Activated naive CD8-positive, alpha-beta T cell (primary cell): ENCODE results near the gene FSIP1.

Source experiments
- H3K27ac Mint-ChIP-seq: one replicate; pipeline ENCODE4 v1.8.0; 2021; ENCODE audit warnings: mixed read lengths
- H3K27me3 Mint-ChIP-seq: one replicate; pipeline ENCODE4 v1.8.0; 2021; ENCODE audit warnings: mixed read lengths
- H3K36me3 Mint-ChIP-seq: one replicate; pipeline ENCODE4 v1.8.0; 2021; ENCODE audit warnings: mixed read lengths
- H3K4me1 Mint-ChIP-seq: one replicate; pipeline ENCODE4 v1.8.0; 2021; ENCODE audit warnings: low read depth, mixed read lengths
- H3K4me3 Mint-ChIP-seq: one replicate; pipeline ENCODE4 v1.8.0; 2021; ENCODE audit warnings: mild to moderate bottlenecking, mixed read lengths
- H3K9me3 Mint-ChIP-seq: one replicate; pipeline ENCODE4 v1.8.0; 2021; ENCODE audit warnings: low read depth, mixed read lengths

Gene FSIP1

GRCh38 chr15:39730552-39730951 is 52.1 kb downstream of the FSIP1 start:
- Mint-ChIP-seq H3K4me3 (no peak overlapping the region), H3K27me3 (peaks cover 3% of the 10 kb centered on the region), H3K9me3 (no peaks in the 10 kb centered on the region), H3K36me3 (no peaks in the 10 kb centered on the region), H3K4me1 (no peaks in the 10 kb centered on the region), H3K27ac (no peak overlapping the region)

GRCh38 chr15:39729500-39729899 is 53.1 kb downstream of the FSIP1 start:
- no peak overlapping the region for H3K4me3 Mint-ChIP-seq
- H3K27ac Mint-ChIP-seq, result no peak overlapping the region
- no peaks in the 10 kb centered on the region for H3K36me3 Mint-ChIP-seq
- H3K27me3 Mint-ChIP-seq, result peaks cover 3% of the 10 kb centered on the region
- no peaks in the 10 kb centered on the region for H3K4me1 Mint-ChIP-seq
- no peaks in the 10 kb centered on the region for H3K9me3 Mint-ChIP-seq

- no peaks in the 10 kb centered on the region for H3K36me3 Mint-ChIP-seq
Observed at GRCh38 chr15:39728845-39729244, 53.8 kb downstream of the FSIP1 start.

GRCh38 chr15:39721893-39722292 is 60.7 kb downstream of the FSIP1 start:
- Mint-ChIP-seq H3K27ac (no peak overlapping the region), H3K4me3 (no peak overlapping the region), H3K36me3 (no peaks in the 10 kb centered on the region), H3K9me3 (no peaks in the 10 kb centered on the region), H3K27me3 (peaks cover 3% of the 10 kb centered on the region), H3K4me1 (no peaks in the 10 kb centered on the region)

More at GRCh38 chr15:39728845-39729244, 53.8 kb downstream of the FSIP1 start:
- peaks cover 3% of the 10 kb centered on the region for H3K27me3 Mint-ChIP-seq
- H3K4me3 Mint-ChIP-seq, result no peak overlapping the region
- no peaks in the 10 kb centered on the region for H3K9me3 Mint-ChIP-seq
- no peaks in the 10 kb centered on the region for H3K4me1 Mint-ChIP-seq
- no peak overlapping the region for H3K27ac Mint-ChIP-seq

GRCh38 chr15:39720621-39721611 is 61.7 kb downstream of the FSIP1 start:
- Mint-ChIP-seq H3K27ac (no peak overlapping the region), H3K36me3 (no peaks in the 10 kb centered on the region), H3K9me3 (no peaks in the 10 kb centered on the region), H3K27me3 (no peaks in the 10 kb centered on the region), H3K4me3 (no peak overlapping the region), H3K4me1 (no peaks in the 10 kb centered on the region)

GRCh38 chr15:39720081-39720480 is 62.6 kb downstream of the FSIP1 start:
- H3K27me3 Mint-ChIP-seq, result no peaks in the 10 kb centered on the region
- H3K4me3 Mint-ChIP-seq, result no peak overlapping the region
- H3K9me3 Mint-ChIP-seq, result no peaks in the 10 kb centered on the region
- H3K36me3 Mint-ChIP-seq, result no peaks in the 10 kb centered on the region
- no peaks in the 10 kb centered on the region for H3K4me1 Mint-ChIP-seq
- no peak overlapping the region for H3K27ac Mint-ChIP-seq

- Mint-ChIP-seq H3K36me3 (no peaks in the 10 kb centered on the region), H3K27me3 (no peaks in the 10 kb centered on the region), H3K27ac (no peak overlapping the region), H3K4me3 (no peak overlapping the region), H3K4me1 (no peaks in the 10 kb centered on the region), H3K9me3 (no peaks in the 10 kb centered on the region)
Observed at GRCh38 chr15:39719109-39719508, 63.5 kb downstream of the FSIP1 start.

GRCh38 chr15:39717134-39717533 is 65.5 kb downstream of the FSIP1 start:
- Mint-ChIP-seq H3K4me3 (no peak overlapping the region), H3K9me3 (no peaks in the 10 kb centered on the region), H3K27ac (no peak overlapping the region), H3K36me3 (no peaks in the 10 kb centered on the region), H3K4me1 (no peaks in the 10 kb centered on the region), H3K27me3 (no peaks in the 10 kb centered on the region)

- Mint-ChIP-seq H3K9me3 (no peaks in the 10 kb centered on the region), H3K27me3 (no peaks in the 10 kb centered on the region), H3K27ac (no peak overlapping the region), H3K4me3 (no peak overlapping the region), H3K36me3 (no peaks in the 10 kb centered on the region), H3K4me1 (no peaks in the 10 kb centered on the region)
Observed at GRCh38 chr15:39714251-39714650, 68.4 kb downstream of the FSIP1 start.

GRCh38 chr15:39713846-39714245 is 68.8 kb downstream of the FSIP1 start:
- Mint-ChIP-seq H3K27me3 (no peaks in the 10 kb centered on the region), H3K4me1 (no peaks in the 10 kb centered on the region), H3K27ac (no peak overlapping the region), H3K36me3 (no peaks in the 10 kb centered on the region), H3K9me3 (no peaks in the 10 kb centered on the region), H3K4me3 (no peak overlapping the region)

GRCh38 chr15:39710681-39711080 is 72.0 kb downstream of the FSIP1 start:
- H3K27ac Mint-ChIP-seq, result no peak overlapping the region
- no peaks in the 10 kb centered on the region for H3K27me3 Mint-ChIP-seq
- H3K4me3 Mint-ChIP-seq, result no peak overlapping the region
- H3K36me3 Mint-ChIP-seq, result no peaks in the 10 kb centered on the region
- H3K4me1 Mint-ChIP-seq, result no peaks in the 10 kb centered on the region
- no peaks in the 10 kb centered on the region for H3K9me3 Mint-ChIP-seq

- Mint-ChIP-seq H3K27me3 (no peaks in the 10 kb centered on the region), H3K4me1 (no peaks in the 10 kb centered on the region), H3K27ac (no peak overlapping the region), H3K9me3 (no peaks in the 10 kb centered on the region), H3K4me3 (no peak overlapping the region), H3K36me3 (no peaks in the 10 kb centered on the region)
Observed at GRCh38 chr15:39709941-39710340, 72.7 kb downstream of the FSIP1 start.

- H3K9me3 Mint-ChIP-seq, result no peaks in the 10 kb centered on the region
- no peaks in the 10 kb centered on the region for H3K36me3 Mint-ChIP-seq
- no peaks in the 10 kb centered on the region for H3K27me3 Mint-ChIP-seq
- H3K4me1 Mint-ChIP-seq, result no peaks in the 10 kb centered on the region
- H3K27ac Mint-ChIP-seq, result no peak overlapping the region
- H3K4me3 Mint-ChIP-seq, result no peak overlapping the region
Observed at GRCh38 chr15:39706206-39706605, 76.4 kb downstream of the FSIP1 start.

- H3K27ac Mint-ChIP-seq, result no peak overlapping the region
- H3K27me3 Mint-ChIP-seq, result no peaks in the 10 kb centered on the region
- no peak overlapping the region for H3K4me3 Mint-ChIP-seq
- H3K4me1 Mint-ChIP-seq, result no peaks in the 10 kb centered on the region
- no peaks in the 10 kb centered on the region for H3K36me3 Mint-ChIP-seq
- no peaks in the 10 kb centered on the region for H3K9me3 Mint-ChIP-seq
Observed at GRCh38 chr15:39704689-39705088, 78.0 kb downstream of the FSIP1 start.

GRCh38 chr15:39704235-39704634 is 78.4 kb downstream of the FSIP1 start:
- H3K4me1 Mint-ChIP-seq, result no peaks in the 10 kb centered on the region
- H3K4me3 Mint-ChIP-seq, result no peak overlapping the region
- H3K36me3 Mint-ChIP-seq, result no peaks in the 10 kb centered on the region
- H3K27me3 Mint-ChIP-seq, result no peaks in the 10 kb centered on the region
- H3K27ac Mint-ChIP-seq, result no peak overlapping the region
- no peaks in the 10 kb centered on the region for H3K9me3 Mint-ChIP-seq

GRCh38 chr15:39701988-39702387 is 80.7 kb downstream of the FSIP1 start:
- H3K27ac Mint-ChIP-seq, result no peak overlapping the region
- H3K27me3 Mint-ChIP-seq, result no peaks in the 10 kb centered on the region
- H3K4me1 Mint-ChIP-seq, result no peaks in the 10 kb centered on the region
- H3K36me3 Mint-ChIP-seq, result no peaks in the 10 kb centered on the region
- H3K4me3 Mint-ChIP-seq, result no peak overlapping the region
- H3K9me3 Mint-ChIP-seq, result no peaks in the 10 kb centered on the region
